GM10266 (cell line): Measurements from ENCODE around the gene SH3RF2.

ENCODE experiments used
- DNase-seq: peaks from one replicate; pipeline ENCODE4 v3.0.0; 2012; ENCODE audit errors: extremely low spot score
- TF ChIP-seq, protein P1 (sequence below): IDR thresholded peaks from 2 replicates; pipeline ENCODE4 v1.5.1; 2012; ENCODE audit warnings: mild to moderate bottlenecking, low read depth; ENCODE audit not compliant: control insufficient read depth, insufficient read depth; ENCODE audit errors: missing control alignments

SH3RF2 gene

GRCh38 chr5:145903113-145903512, 33.3 kb upstream of the SH3RF2 start:
- TF ChIP-seq, protein P1, sequence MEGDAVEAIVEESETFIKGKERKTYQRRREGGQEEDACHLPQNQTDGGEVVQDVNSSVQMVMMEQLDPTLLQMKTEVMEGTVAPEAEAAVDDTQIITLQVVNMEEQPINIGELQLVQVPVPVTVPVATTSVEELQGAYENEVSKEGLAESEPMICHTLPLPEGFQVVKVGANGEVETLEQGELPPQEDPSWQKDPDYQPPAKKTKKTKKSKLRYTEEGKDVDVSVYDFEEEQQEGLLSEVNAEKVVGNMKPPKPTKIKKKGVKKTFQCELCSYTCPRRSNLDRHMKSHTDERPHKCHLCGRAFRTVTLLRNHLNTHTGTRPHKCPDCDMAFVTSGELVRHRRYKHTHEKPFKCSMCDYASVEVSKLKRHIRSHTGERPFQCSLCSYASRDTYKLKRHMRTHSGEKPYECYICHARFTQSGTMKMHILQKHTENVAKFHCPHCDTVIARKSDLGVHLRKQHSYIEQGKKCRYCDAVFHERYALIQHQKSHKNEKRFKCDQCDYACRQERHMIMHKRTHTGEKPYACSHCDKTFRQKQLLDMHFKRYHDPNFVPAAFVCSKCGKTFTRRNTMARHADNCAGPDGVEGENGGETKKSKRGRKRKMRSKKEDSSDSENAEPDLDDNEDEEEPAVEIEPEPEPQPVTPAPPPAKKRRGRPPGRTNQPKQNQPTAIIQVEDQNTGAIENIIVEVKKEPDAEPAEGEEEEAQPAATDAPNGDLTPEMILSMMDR: no peak
- DNase-seq: no peak

DNA sequence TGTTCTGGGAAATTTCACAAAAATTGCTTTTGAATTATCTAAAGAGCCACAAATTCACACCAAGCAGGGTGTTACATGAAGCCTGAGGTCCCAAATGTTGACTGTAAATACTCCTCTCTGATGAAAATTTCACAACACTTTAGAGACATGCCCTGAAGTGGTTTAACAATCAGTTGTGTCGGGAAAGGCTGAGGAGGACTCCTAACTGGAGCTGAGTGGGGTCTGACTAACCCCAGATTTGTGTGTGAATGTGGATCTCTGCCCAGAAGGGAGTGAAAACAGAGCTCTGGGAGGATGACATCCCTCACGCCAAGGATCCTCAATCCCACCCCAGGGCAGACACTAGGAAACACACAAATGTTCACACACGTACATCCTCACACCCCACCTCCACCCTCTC, 32.5 kb upstream of the SH3RF2 start:
- TF ChIP-seq, protein P1: no peak

GRCh38 chr5:145904743-145905142, 31.6 kb upstream of the SH3RF2 start:
- no peak for DNase-seq

More for the DNA sequence above, 32.5 kb upstream of the SH3RF2 start:
- no peak for DNase-seq

GRCh38 chr5:145906401-145906800, 30.0 kb upstream of the SH3RF2 start:
- TF ChIP-seq, protein P1: no peak
- no peak for DNase-seq

More at GRCh38 chr5:145904743-145905142, 31.6 kb upstream of the SH3RF2 start:
- TF ChIP-seq, protein P1: no peak

- TF ChIP-seq, protein P1: no peak
- DNase-seq: no peak
Measured at GRCh38 chr5:145908206-145908960, 28.0 kb upstream of the SH3RF2 start.

- TF ChIP-seq, protein P1: no peak
- no peak for DNase-seq
Measured at GRCh38 chr5:145911164-145911563, 25.2 kb upstream of the SH3RF2 start.

- DNase-seq: no peak
- TF ChIP-seq, protein P1: no peak
Measured at GRCh38 chr5:145912019-145912418, 24.4 kb upstream of the SH3RF2 start.
